OCI-LY7 (cell line): Measurements from ENCODE around the gene MACROD2. TPM values are rescaled to one million over a fixed set of nuclear protein-coding genes. Genes with fewer than 3 reads are reported as not detected.
"Not testable (repeated sequence)": the region's sequence is repeated elsewhere in the genome, so short reads cannot be mapped to it uniquely, and the experiment has no call there.

Experiments used
- BruUV-seq: library from RNA; stranded (reverse); fragments of 400-500 nt; replicated peaks from 2 replicates; lab custom pipeline; 2021; lab: Mats Ljungman, UMichigan
- CTCF ChIA-PET: fragments of 300-600 bp; sonication (Branson Sonifier 250); formaldehyde crosslinking; loops from one replicate; lab custom pipeline; 2022; ENCODE audit warnings: antibody characterized with exemption; ENCODE audit not compliant: unreplicated experiment; lab: Charles Lee
- POLR2A ChIA-PET: fragments of 300-600 bp; sonication (Branson Sonifier 250); formaldehyde crosslinking; loops from one replicate; lab custom pipeline; 2022; ENCODE audit warnings: antibody characterized with exemption; lab: Charles Lee
- DNase-seq: peaks from one replicate; pipeline ENCODE4 v3.0.0-alpha.2; 2015; ENCODE audit warnings: low spot score
- H2AFZ ChIP-seq: fragments of 200-600 bp; sonication (generic), shearing (Covaris generic); 2 replicates; pipeline ENCODE4 v1.6.1; 2014; ENCODE audit warnings: mild to moderate bottlenecking, antibody characterized with exemption, low read length, moderate library complexity
- H3K27ac ChIP-seq: fragments of 200-600 bp; sonication (generic); 2 replicates; pipeline ENCODE4 v1.5.1; 2014; ENCODE audit warnings: mixed run types, low read depth, mild to moderate bottlenecking, moderate library complexity, low read length, inconsistent platforms; ENCODE audit not compliant: poor library complexity, severe bottlenecking
- H3K36me3 ChIP-seq: fragments of 200-600 bp; sonication (generic); 2 replicates; pipeline ENCODE4 v1.6.1; 2014; ENCODE audit warnings: mild to moderate bottlenecking, antibody characterized with exemption, low read length, moderate library complexity, mixed read lengths; ENCODE audit not compliant: insufficient read depth
- H3K4me1 ChIP-seq: fragments of 200-600 bp; sonication (generic); 2 replicates; pipeline ENCODE4 v1.5.1; 2014; ENCODE audit warnings: mild to moderate bottlenecking, low read length; ENCODE audit not compliant: insufficient read depth, poor library complexity, severe bottlenecking
- H3K4me2 ChIP-seq: fragments of 200-600 bp; sonication (generic); 2 replicates; pipeline ENCODE4 v1.6.1; 2014; ENCODE audit warnings: mild to moderate bottlenecking, low read length
- H3K4me3 ChIP-seq: fragments of 200-600 bp; sonication (generic); 2 replicates; pipeline ENCODE4 v1.5.1; 2014; ENCODE audit warnings: mild to moderate bottlenecking, low read depth, low read length; ENCODE audit not compliant: poor library complexity, severe bottlenecking
- H3K79me2 ChIP-seq: fragments of 200-600 bp; sonication (generic); 2 replicates; pipeline ENCODE4 v1.6.1; 2016; ENCODE audit warnings: low read depth, mild to moderate bottlenecking, low read length, moderate library complexity, mixed read lengths; ENCODE audit not compliant: insufficient read depth
- H3K9me2 ChIP-seq: fragments of 200-600 bp; sonication (generic); 2 replicates; pipeline ENCODE4 v1.6.1; 2016; ENCODE audit warnings: mild to moderate bottlenecking, low read length, mixed read lengths; ENCODE audit not compliant: insufficient read depth
- H3K9me3 ChIP-seq: fragments of 200-600 bp; sonication (generic); 2 replicates; pipeline ENCODE4 v1.6.1; 2014; ENCODE audit warnings: mild to moderate bottlenecking, mixed run types, low read length, mixed read lengths
- H4K20me1 ChIP-seq: fragments of 200-600 bp; sonication (generic); 2 replicates; pipeline ENCODE4 v1.6.1; 2014; ENCODE audit warnings: mild to moderate bottlenecking, antibody characterized with exemption, low read length, moderate library complexity, mixed read lengths; ENCODE audit not compliant: insufficient read depth
- EZH2phosphoT487 ChIP-seq: fragments of 200-600 bp; sonication (generic); IDR thresholded peaks from 2 replicates; pipeline ENCODE4 v1.6.1; 2018; ENCODE audit warnings: low read depth, borderline replicate concordance, mild to moderate bottlenecking, mixed run types, antibody characterized with exemption, low read length, moderate library complexity, mixed read lengths
- intact Hi-C: fragments of 100-400 bp; cut with micrococcal nuclease; formaldehyde crosslinking; loops from one replicate; pipeline ENCODE4 v1.10.0; 2022; ENCODE audit not compliant: unreplicated experiment
- total RNA-seq, 2 experiments: library from RNA; depleted of rRNA in 1 of 2; stranded (reverse); fragments of >200 nt in 1 of 2; shearing (Covaris generic) in 1 of 2; gene quantifications; 2 replicates each; pipeline ENCODE4 v1.2.3, GENCODE V29; 2014 to 2022
- TF ChIP-seq, protein P1 (sequence below): fragments of 200-600 bp; sonication (generic); conservative IDR thresholded peaks from 2 replicates; pipeline ENCODE4 v1.5.1; 2014; ENCODE audit warnings: mild to moderate bottlenecking, antibody characterized with exemption, low read length, moderate library complexity, mixed read lengths

MACROD2 gene
- total RNA-seq, 2 experiments from 2014 or later: 0.09 to 4.5 TPM

DNA sequence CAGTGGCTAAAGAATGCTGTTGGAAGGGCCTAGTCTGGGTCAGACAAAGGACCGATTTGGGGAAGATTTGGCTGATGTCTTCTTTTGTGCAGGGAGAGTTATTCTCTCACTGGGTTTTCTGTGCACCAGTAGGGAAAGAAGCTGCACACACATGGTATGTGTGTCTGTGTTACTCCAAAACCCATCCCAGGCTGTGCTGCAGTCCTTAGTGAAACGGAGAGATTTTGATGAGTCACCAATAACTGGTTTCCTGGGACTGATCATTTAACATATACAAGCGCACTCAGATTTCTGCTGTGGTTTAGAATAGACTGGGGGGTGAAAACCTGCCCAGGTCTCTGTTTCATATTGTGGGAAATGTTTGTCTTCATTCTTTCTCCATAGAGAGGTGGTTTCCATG, 1528.1 kb downstream of the MACROD2 start:
- CTCF ChIA-PET: no interaction called here
- TF ChIP-seq, protein P1, sequence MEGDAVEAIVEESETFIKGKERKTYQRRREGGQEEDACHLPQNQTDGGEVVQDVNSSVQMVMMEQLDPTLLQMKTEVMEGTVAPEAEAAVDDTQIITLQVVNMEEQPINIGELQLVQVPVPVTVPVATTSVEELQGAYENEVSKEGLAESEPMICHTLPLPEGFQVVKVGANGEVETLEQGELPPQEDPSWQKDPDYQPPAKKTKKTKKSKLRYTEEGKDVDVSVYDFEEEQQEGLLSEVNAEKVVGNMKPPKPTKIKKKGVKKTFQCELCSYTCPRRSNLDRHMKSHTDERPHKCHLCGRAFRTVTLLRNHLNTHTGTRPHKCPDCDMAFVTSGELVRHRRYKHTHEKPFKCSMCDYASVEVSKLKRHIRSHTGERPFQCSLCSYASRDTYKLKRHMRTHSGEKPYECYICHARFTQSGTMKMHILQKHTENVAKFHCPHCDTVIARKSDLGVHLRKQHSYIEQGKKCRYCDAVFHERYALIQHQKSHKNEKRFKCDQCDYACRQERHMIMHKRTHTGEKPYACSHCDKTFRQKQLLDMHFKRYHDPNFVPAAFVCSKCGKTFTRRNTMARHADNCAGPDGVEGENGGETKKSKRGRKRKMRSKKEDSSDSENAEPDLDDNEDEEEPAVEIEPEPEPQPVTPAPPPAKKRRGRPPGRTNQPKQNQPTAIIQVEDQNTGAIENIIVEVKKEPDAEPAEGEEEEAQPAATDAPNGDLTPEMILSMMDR: no peak
- TF ChIP-seq EZH2phosphoT487: no peak
- POLR2A ChIA-PET: no interaction called here
- no peaks in the 10 kb centered on the region for H4K20me1 ChIP-seq
- no peak overlapping the region for H3K27ac ChIP-seq
- H3K4me2 ChIP-seq: no peak overlapping the region
- H2AFZ ChIP-seq: no peak overlapping the region
- no peak for DNase-seq
- H3K4me3 ChIP-seq: no peak overlapping the region
- no peaks in the 10 kb centered on the region for H3K4me1 ChIP-seq
- intact Hi-C loops: no loop called here
- no peaks in the 10 kb centered on the region for H3K79me2 ChIP-seq
- H3K36me3 ChIP-seq: no peaks in the 10 kb centered on the region
- H3K9me2 ChIP-seq: no peaks in the 10 kb centered on the region
- no TSS peak for BruUV-seq
- H3K9me3 ChIP-seq: no peaks in the 10 kb centered on the region

DNA sequence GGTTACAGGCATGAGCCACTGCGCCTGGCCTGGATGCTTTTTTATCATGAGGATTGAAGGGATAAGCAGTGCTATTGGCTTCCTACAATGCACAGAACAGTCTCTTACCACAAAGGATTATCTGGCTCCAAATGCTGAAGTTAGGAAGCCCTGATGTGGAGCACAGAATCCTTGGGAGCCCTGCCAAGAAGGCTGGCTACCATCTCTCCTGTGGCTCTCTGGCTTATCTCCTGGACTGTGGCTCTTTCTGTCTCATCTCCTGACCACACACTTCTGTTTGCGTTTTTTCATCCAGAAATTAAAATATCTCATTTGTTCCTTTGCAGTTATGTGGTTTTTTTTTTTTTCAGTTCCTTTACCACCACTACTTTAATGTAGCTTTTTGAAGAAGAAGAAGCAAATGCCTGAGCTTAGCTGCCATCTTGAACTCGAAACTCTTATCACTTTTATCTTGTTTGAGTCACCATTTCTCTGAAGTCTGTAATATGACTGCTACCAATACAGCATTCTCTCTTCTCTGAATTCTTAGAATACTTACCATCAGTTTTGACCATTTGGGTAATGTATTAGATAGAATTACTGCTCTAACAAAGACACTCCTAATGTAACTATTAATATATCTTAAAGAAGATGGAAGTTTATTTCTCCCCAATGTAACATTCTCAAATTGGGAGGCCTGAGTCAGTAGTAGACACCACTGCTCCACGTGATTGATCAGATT, 1533.2 kb downstream of the MACROD2 start:
- H3K4me3 ChIP-seq: no peak overlapping the region
- H3K27ac ChIP-seq: no peak overlapping the region
- CTCF ChIA-PET: no interaction called here
- H3K79me2 ChIP-seq: no peaks in the 10 kb centered on the region
- intact Hi-C loops: no loop called here
- no peaks in the 10 kb centered on the region for H3K9me3 ChIP-seq
- H3K4me1 ChIP-seq: no peaks in the 10 kb centered on the region
- H2AFZ ChIP-seq: no peak overlapping the region
- no peaks in the 10 kb centered on the region for H3K36me3 ChIP-seq
- H4K20me1 ChIP-seq: no peaks in the 10 kb centered on the region
- no peak for DNase-seq
- no TSS peak for BruUV-seq
- POLR2A ChIA-PET: no interaction called here
- no peak for TF ChIP-seq EZH2phosphoT487
- TF ChIP-seq, protein P1: no peak
- H3K4me2 ChIP-seq: no peak overlapping the region
- no peaks in the 10 kb centered on the region for H3K9me2 ChIP-seq

DNA sequence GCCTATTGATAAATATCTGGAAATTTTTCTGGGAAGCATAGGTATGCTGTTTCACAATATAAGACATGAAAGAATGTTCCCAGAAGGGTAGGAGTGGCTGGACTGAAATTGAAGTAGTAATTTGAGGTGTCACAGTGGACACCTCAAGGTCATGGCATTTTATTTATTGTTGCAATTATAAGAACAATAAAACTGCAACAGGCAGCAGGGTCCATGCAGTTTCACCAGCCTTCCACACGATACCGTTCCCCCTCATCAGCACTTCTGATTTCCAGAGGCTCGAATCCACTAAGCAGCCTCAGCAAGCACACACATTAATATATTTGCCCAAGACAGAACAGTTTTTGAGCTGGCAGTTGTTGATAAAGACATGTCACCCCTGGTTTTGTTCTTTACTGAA, 1540.5 kb downstream of the MACROD2 start:
- Histone ChIP-seq H3K4me3 (no peak overlapping the region), H3K4me2 (no peak overlapping the region), H3K27ac (no peak overlapping the region), H2AFZ (no peak overlapping the region), H3K9me2 (no peaks in the 10 kb centered on the region), H3K36me3 (no peaks in the 10 kb centered on the region), H3K79me2 (no peaks in the 10 kb centered on the region), H3K4me1 (no peaks in the 10 kb centered on the region), H3K9me3 (no peaks in the 10 kb centered on the region), H4K20me1 (no peaks in the 10 kb centered on the region)
- TF ChIP-seq, protein P1: no peak
- TF ChIP-seq EZH2phosphoT487: no peak
- intact Hi-C loops: no loop called here
- no peak for DNase-seq
- BruUV-seq: no TSS peak
- CTCF ChIA-PET: no interaction called here
- POLR2A ChIA-PET: no interaction called here

DNA sequence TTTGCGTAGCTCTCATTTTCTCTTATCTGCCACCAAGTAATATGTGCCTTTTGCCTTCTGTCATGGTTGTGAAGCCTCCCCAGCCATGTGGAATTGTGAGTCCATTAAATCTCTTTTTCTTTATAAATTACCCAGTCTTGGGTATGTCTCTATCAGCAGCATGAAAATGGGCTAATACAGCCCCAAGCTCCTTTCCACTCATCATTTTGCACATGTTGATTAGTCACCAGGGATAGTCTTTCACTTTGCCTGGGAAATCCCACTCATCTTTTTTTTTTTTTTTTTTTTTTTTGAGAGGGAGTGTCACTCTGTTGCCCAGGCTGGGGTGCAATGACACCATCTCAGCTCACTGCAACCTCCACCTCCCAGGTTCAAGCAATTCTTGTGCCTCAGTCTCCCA, 1541.9 kb downstream of the MACROD2 start:
- CTCF ChIA-PET: not testable (repeated sequence)

More for the DNA sequence above, 1541.9 kb downstream of the MACROD2 start:
- H3K9me2 ChIP-seq, H4K20me1 ChIP-seq, H3K4me1 ChIP-seq, DNase-seq, H3K79me2 ChIP-seq, H3K4me2 ChIP-seq, BruUV-seq, H3K36me3 ChIP-seq, H3K9me3 ChIP-seq, H3K27ac ChIP-seq, intact Hi-C loops, H2AFZ ChIP-seq, H3K4me3 ChIP-seq: not testable (repeated sequence)
- POLR2A ChIA-PET: interaction anchor here (0.6 to 0.7 kb wide), 2 partner anchors 167 to 193 kb away, joined by 5 to 6 read pairs; no protein-coding TSS in a partner anchor
